Bronchial epithelial cell (primary cell): ENCODE measurements around the gene KLHL35. TPM values are rescaled to one million over a fixed set of nuclear protein-coding genes. Genes with fewer than 3 reads are reported as not detected.

Source experiments
- DNase-seq: peaks from one replicate; pipeline ENCODE4 v3.0.0-alpha.2; 2010; ENCODE audit warnings: low read depth
- FAIRE-seq: peaks from 2 replicates; lab custom pipeline; 2011; peaks lifted over from hg19 to GRCh38; lab: Jason Lieb, UNC
- H3K27me3 ChIP-seq: 2 replicates; pipeline ENCODE4 v1.5.1; 2011; ENCODE audit warnings: low read length; ENCODE audit not compliant: control insufficient read depth, insufficient read depth
- H3K36me3 ChIP-seq: 2 replicates; pipeline ENCODE4 v1.5.1; 2011; ENCODE audit warnings: low read length; ENCODE audit not compliant: control insufficient read depth, insufficient read depth
- H3K4me3 ChIP-seq: 2 replicates; pipeline ENCODE4 v1.5.1; 2011; ENCODE audit warnings: mild to moderate bottlenecking, low read depth, low read length, control low read depth
- total RNA-seq: library from RNA; depleted of rRNA; stranded (reverse); fragments of >200 nt; gene quantifications from 2 replicates; pipeline ENCODE4 v1.2.1, GENCODE V29; 2014
- TF ChIP-seq, protein P1 (sequence below): IDR thresholded peaks from 2 replicates; pipeline ENCODE4 v1.5.1; 2011; ENCODE audit warnings: mild to moderate bottlenecking, moderate library complexity, low read length, control low read depth, inconsistent platforms; ENCODE audit not compliant: insufficient read depth, severe bottlenecking

The KLHL35 gene
- total RNA-seq, 1 donor from 2014 or later: 0.79 TPM

DNA sequence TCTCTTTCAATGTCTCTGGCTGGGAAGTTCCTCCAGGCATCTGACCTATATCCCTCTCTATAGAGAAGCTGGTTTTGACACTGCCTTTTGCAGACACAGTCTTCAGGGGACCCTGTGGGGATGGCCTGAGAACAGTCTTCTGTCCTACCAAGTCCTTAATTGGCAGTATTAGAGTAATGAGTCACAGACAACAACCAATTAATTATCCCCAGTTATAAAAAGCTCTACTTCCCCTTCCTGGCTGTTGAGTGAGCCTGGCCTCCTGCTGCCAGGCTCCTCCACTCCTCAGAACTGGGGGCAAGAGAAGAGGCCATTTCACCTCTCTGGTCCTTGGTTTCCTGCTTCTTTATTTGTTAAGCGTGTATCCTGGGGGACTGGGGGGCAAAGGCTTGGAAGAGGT lies 41.2 kb upstream of the KLHL35 start:
- FAIRE-seq (no peak), DNase-seq (no peak)
- H3K36me3 ChIP-seq: no peaks in the 10 kb centered on the region

DNA sequence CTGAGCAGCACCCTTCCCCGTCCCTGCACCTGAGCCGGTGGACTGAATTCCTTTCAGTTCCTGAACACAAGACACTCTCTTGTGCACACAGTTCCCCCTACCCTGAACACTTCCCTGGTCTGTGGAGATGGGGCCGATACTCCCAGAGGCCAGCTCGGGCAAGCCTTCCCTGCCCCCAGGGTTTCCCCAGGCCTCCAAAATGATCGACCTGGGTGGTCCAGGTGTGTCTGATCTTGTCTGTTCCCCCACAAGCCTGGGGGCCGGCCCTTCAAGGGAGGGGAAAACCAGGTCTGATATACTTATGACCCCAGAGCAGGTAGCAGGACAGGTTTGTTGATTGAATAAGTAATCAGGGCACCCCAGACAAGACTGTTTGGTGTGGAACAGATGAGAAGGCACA lies 40.7 kb upstream of the KLHL35 start:
- no peak for FAIRE-seq
- no peak for DNase-seq

More for the DNA sequence above, 41.2 kb upstream of the KLHL35 start:
- TF ChIP-seq, protein P1, sequence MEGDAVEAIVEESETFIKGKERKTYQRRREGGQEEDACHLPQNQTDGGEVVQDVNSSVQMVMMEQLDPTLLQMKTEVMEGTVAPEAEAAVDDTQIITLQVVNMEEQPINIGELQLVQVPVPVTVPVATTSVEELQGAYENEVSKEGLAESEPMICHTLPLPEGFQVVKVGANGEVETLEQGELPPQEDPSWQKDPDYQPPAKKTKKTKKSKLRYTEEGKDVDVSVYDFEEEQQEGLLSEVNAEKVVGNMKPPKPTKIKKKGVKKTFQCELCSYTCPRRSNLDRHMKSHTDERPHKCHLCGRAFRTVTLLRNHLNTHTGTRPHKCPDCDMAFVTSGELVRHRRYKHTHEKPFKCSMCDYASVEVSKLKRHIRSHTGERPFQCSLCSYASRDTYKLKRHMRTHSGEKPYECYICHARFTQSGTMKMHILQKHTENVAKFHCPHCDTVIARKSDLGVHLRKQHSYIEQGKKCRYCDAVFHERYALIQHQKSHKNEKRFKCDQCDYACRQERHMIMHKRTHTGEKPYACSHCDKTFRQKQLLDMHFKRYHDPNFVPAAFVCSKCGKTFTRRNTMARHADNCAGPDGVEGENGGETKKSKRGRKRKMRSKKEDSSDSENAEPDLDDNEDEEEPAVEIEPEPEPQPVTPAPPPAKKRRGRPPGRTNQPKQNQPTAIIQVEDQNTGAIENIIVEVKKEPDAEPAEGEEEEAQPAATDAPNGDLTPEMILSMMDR: no peak
- H3K27me3 ChIP-seq: no peaks in the 10 kb centered on the region
- no peak overlapping the region for H3K4me3 ChIP-seq

DNA sequence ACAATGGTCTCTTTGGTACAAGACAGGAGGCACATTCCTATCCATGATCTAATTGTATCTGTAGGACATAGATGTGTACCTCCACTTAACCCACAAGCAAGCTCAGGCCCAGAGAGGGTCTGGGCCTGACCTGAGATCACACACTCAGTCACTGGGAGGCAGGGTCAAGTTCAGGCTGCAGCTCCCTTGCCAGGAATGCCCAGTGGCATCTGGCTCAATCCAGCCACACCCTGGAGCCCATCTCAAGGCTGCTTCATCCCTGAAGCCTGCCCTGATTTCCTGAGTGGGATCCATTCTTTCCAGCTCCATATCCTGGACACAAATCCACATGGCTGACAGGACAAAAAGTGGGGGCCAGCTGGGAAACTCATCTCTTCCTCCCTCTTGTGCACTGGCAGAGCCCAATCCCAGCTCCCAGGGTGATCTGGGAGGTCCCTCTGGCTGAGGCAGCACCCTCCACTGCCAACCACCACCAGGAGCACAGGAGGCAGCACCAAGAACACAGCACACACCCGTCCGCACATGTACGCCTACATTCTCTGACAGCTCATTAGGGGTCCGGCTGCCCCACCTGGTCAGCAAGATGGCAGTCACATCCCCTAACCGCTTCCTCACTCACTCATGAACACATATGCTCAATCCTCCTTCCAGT lies 39.2 kb upstream of the KLHL35 start:
- DNase-seq (no peak), FAIRE-seq (no peak)
- Histone ChIP-seq H3K4me3 (no peak overlapping the region), H3K36me3 (no peaks in the 10 kb centered on the region), H3K27me3 (no peaks in the 10 kb centered on the region)
- TF ChIP-seq, protein P1: no peak

More for the DNA sequence above, 40.7 kb upstream of the KLHL35 start:
- H3K36me3 ChIP-seq: no peaks in the 10 kb centered on the region
- H3K27me3 ChIP-seq: no peaks in the 10 kb centered on the region
- no peak overlapping the region for H3K4me3 ChIP-seq
- TF ChIP-seq, protein P1: no peak

- H3K27me3 ChIP-seq: no peaks in the 10 kb centered on the region
- no peak for FAIRE-seq
- TF ChIP-seq, protein P1: no peak
- no peaks in the 10 kb centered on the region for H3K36me3 ChIP-seq
- H3K4me3 ChIP-seq: no peak overlapping the region
- no peak for DNase-seq
Observed at GRCh38 chr11:75471176-75471973, 38.4 kb upstream of the KLHL35 start.

GRCh38 chr11:75470476-75471080 lies 37.6 kb upstream of the KLHL35 start:
- no peak for FAIRE-seq
- TF ChIP-seq, protein P1: no peak
- Histone ChIP-seq H3K36me3 (no peaks in the 10 kb centered on the region), H3K27me3 (no peaks in the 10 kb centered on the region), H3K4me3 (no peak overlapping the region)
- no peak for DNase-seq
